SK-N-MC (cell line): Measurements from ENCODE around the gene RCN1.

Source experiments
- EZH2 ChIP-seq: fragments of 200-600 bp; sonication (generic); IDR thresholded peaks from one replicate; pipeline ENCODE4 v1.6.1; 2017; ENCODE audit warnings: antibody characterized with exemption
- FOXP2 ChIP-seq: optimal IDR thresholded peaks from 2 replicates; pipeline ENCODE3; 2011; ENCODE audit warnings: mild to moderate bottlenecking, moderate library complexity; ENCODE audit not compliant: insufficient read depth; ENCODE audit errors: extremely low read length, control extremely low read depth
- POLR2AphosphoS5 ChIP-seq: IDR thresholded peaks from 2 replicates; pipeline ENCODE4 v1.6.1; 2012; ENCODE audit warnings: mild to moderate bottlenecking, low read depth, low read length, borderline replicate concordance

DNA sequence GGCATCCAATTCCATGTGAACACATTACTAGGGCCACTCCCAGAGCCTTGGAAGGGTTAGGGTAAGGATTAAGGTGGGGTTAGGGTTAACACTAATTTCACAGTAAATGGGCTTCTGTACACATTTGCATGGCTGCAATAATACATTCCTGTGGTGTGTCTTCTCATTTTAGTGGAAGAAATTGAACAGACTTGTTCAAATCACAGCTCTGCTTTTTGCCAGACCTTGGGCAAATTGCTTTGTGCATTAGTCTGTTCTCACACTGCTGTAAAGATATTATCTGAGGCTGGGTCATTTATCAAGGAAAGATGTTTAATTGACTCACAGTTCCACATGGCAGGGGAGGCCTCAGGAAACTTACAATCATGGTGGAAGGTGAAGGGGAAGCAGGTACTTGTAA, 45.4 kb upstream of the RCN1 start:
- no peak for TF ChIP-seq POLR2AphosphoS5
- no peak for TF ChIP-seq EZH2
- no peak for TF ChIP-seq FOXP2
